Loucy (cell line): Measurements from ENCODE around the gene CDR2L.

Experiments used
- H2AFZ ChIP-seq: fragments of 200-600 bp; sonication (generic); 2 replicates; pipeline ENCODE4 v1.6.0; 2016; ENCODE audit warnings: antibody characterized with exemption, mild to moderate bottlenecking, low read length, moderate library complexity
- H3F3A ChIP-seq: fragments of 200-600 bp; 2 replicates; pipeline ENCODE4 v1.6.0; 2016; ENCODE audit warnings: antibody characterized with exemption, low read depth, mild to moderate bottlenecking
- H3K27me3 ChIP-seq: fragments of 200-600 bp; sonication (generic); 2 replicates; pipeline ENCODE4 v1.6.1; 2014; ENCODE audit warnings: low read length, mild to moderate bottlenecking; ENCODE audit not compliant: insufficient read depth, poor library complexity, severe bottlenecking
- H3K36me3 ChIP-seq: fragments of 200-600 bp; sonication (generic); 2 replicates; pipeline ENCODE4 v1.6.1; 2016; ENCODE audit warnings: low read length; ENCODE audit not compliant: insufficient read depth
- H3K4me1 ChIP-seq: fragments of 200-600 bp; sonication (generic); 2 replicates; pipeline ENCODE4 v1.5.1; 2014; ENCODE audit warnings: low read length, mild to moderate bottlenecking; ENCODE audit not compliant: insufficient read depth, poor library complexity, severe bottlenecking
- H3K4me2 ChIP-seq: fragments of 200-600 bp; sonication (generic); 2 replicates; pipeline ENCODE4 v1.6.0; 2014; ENCODE audit warnings: antibody characterized with exemption, low read length, low read depth, mild to moderate bottlenecking; ENCODE audit not compliant: poor library complexity, severe bottlenecking
- H3K4me3 ChIP-seq: fragments of 200-600 bp; sonication (generic); 2 replicates; pipeline ENCODE4 v1.5.1; 2014; ENCODE audit warnings: low read length, mild to moderate bottlenecking, mixed read lengths; ENCODE audit not compliant: poor library complexity, severe bottlenecking
- H3K79me2 ChIP-seq: fragments of 200-600 bp; sonication (generic); 2 replicates; pipeline ENCODE4 v1.6.1; 2014; ENCODE audit warnings: low read length; ENCODE audit not compliant: insufficient read depth
- H3K9ac ChIP-seq: fragments of 200-600 bp; sonication (generic); 2 replicates; pipeline ENCODE4 v1.6.0; 2014; ENCODE audit warnings: mild to moderate bottlenecking, low read depth, low read length, moderate library complexity; ENCODE audit not compliant: poor library complexity, severe bottlenecking
- H3K9me2 ChIP-seq: fragments of 200-600 bp; sonication (generic); replicated peaks from 2 replicates; pipeline ENCODE4 v1.6.1; 2016; ENCODE audit warnings: low read depth, low read length, mixed read lengths
- H3K9me3 ChIP-seq: fragments of 200-600 bp; sonication (generic); 2 replicates; pipeline ENCODE4 v1.6.1; 2014; ENCODE audit warnings: mild to moderate bottlenecking, antibody characterized with exemption, low read length, low read depth; ENCODE audit not compliant: insufficient read depth
- H4K20me1 ChIP-seq: fragments of 200-600 bp; sonication (generic); 2 replicates; pipeline ENCODE4 v1.6.0; 2014; ENCODE audit warnings: antibody characterized with exemption, low read length, mild to moderate bottlenecking; ENCODE audit not compliant: insufficient read depth, poor library complexity, severe bottlenecking
- EZH2phosphoT487 ChIP-seq: fragments of 200-600 bp; IDR thresholded peaks from 2 replicates; pipeline ENCODE4 v1.6.1; 2018; ENCODE audit warnings: antibody characterized with exemption, mild to moderate bottlenecking, moderate library complexity, borderline replicate concordance
- TF ChIP-seq, protein P1 (sequence below): fragments of 200-600 bp; sonication (generic); conservative IDR thresholded peaks from 2 replicates; pipeline ENCODE4 v1.5.1; 2014; ENCODE audit warnings: mild to moderate bottlenecking, antibody characterized with exemption, low read length

CDR2L gene

DNA sequence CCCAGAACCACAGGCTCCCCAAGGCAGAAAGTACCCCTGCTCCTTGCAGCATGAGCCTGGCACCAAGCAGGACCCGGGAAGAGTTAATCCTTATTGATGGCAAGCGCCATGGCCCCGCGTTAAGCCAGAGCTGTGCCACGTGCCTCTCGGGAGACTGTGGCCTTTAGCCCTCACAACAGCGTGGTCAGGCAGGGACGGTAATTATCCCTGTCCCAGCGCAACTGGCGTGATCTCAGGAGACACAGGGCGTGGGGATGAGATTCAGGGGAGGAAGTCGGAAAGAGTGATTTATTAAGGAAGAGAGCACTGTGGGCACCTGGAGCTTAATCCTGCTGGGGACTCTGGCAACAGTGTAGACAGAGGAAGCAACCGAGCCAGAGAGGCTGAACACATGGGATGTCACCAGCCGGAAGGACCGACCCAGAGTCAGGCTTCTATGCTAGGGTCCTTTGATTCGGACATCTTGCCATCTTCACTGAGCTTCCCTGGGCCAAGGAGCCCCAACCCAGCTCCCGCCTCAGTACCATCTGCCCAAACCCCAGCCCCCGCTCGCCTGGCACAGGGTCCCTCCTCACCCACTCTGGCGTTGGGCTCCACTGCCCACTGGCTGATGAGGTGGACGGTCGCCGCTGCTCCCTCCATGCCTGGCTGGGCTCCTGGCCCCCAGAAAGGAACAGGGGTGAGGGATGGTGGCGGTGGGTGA lies 34.9 kb upstream of the CDR2L start:
- Histone ChIP-seq H3K4me1 (no peaks in the 10 kb centered on the region), H3F3A (no peaks in the 10 kb centered on the region), H3K36me3 (no peaks in the 10 kb centered on the region), H3K4me2 (no peak overlapping the region), H4K20me1 (no peaks in the 10 kb centered on the region), H2AFZ (no peak overlapping the region), H3K9me3 (no peaks in the 10 kb centered on the region), H3K79me2 (no peaks in the 10 kb centered on the region), H3K9me2 (no peaks in the 10 kb centered on the region), H3K4me3 (no peak overlapping the region), H3K9ac (no peak overlapping the region), H3K27me3 (no peaks in the 10 kb centered on the region)
- no peak for TF ChIP-seq EZH2phosphoT487

DNA sequence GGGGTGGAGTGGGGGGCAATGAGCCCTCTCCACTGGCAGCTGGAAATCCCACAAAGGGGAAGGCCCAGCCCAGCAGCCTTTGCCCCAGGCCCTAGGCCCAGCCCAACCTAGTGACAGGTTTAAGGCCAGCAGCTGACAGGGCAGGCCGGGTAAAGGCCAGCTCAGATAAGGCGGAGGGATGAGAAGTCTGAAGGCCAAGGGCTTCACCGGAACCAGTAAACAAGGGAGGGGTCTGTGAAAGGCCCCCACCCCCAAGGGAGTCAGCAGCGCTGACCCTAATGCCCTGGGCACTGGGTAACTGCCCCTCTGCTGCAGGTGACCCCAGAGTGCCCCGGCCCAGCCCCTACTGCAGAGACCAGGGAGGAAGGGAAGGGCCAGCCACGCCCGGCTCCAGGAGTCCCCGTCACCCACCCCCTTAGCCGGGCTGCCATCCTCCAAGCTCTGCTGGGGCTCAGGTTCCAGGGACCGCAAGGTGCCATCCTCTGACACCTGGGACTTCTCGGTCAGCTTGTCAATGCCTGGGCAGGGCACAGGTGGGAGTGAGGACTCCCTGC lies 34.2 kb upstream of the CDR2L start:
- Histone ChIP-seq H3K4me2 (no peak overlapping the region), H3K4me3 (no peak overlapping the region)

DNA sequence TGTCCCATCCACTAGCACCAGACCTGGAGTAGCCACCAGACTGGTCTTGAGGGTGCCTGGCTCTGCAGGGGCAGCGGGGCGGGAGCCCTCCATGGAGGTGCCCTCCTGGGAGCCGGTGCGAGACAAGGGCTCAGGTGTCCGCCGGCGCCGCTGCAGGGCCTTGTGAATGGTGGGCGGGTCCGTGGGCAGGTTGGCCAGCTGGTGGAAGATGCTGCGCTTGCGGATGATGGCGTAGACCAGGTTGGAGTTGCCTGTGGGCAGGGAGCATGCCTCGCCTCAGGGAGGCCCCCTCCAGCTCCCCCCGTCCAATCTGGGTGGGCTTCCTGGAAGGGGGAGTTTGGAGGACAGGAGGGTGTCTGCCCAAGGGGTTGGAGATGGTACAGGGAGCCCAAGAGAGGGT lies 33.3 kb upstream of the CDR2L start:
- Histone ChIP-seq H3F3A (no peaks in the 10 kb centered on the region), H3K9me2 (no peaks in the 10 kb centered on the region), H4K20me1 (no peaks in the 10 kb centered on the region), H3K9ac (no peak overlapping the region), H2AFZ (no peak overlapping the region), H3K4me2 (no peak overlapping the region), H3K4me1 (no peaks in the 10 kb centered on the region), H3K9me3 (no peaks in the 10 kb centered on the region), H3K4me3 (no peak overlapping the region), H3K27me3 (no peaks in the 10 kb centered on the region), H3K79me2 (no peaks in the 10 kb centered on the region), H3K36me3 (no peaks in the 10 kb centered on the region)
- TF ChIP-seq, protein P1, sequence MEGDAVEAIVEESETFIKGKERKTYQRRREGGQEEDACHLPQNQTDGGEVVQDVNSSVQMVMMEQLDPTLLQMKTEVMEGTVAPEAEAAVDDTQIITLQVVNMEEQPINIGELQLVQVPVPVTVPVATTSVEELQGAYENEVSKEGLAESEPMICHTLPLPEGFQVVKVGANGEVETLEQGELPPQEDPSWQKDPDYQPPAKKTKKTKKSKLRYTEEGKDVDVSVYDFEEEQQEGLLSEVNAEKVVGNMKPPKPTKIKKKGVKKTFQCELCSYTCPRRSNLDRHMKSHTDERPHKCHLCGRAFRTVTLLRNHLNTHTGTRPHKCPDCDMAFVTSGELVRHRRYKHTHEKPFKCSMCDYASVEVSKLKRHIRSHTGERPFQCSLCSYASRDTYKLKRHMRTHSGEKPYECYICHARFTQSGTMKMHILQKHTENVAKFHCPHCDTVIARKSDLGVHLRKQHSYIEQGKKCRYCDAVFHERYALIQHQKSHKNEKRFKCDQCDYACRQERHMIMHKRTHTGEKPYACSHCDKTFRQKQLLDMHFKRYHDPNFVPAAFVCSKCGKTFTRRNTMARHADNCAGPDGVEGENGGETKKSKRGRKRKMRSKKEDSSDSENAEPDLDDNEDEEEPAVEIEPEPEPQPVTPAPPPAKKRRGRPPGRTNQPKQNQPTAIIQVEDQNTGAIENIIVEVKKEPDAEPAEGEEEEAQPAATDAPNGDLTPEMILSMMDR = no peak

More for the DNA sequence above, 34.2 kb upstream of the CDR2L start:
- no peaks in the 10 kb centered on the region for H3K36me3 ChIP-seq
- H3K79me2 ChIP-seq = no peaks in the 10 kb centered on the region
- H3K9ac ChIP-seq = no peak overlapping the region
- H3K27me3 ChIP-seq = no peaks in the 10 kb centered on the region
- H2AFZ ChIP-seq = no peak overlapping the region
- TF ChIP-seq EZH2phosphoT487 = no peak
- TF ChIP-seq, protein P1 = no peak
- H4K20me1 ChIP-seq = no peaks in the 10 kb centered on the region
- H3K4me1 ChIP-seq = no peaks in the 10 kb centered on the region
- H3F3A ChIP-seq = no peaks in the 10 kb centered on the region
- no peaks in the 10 kb centered on the region for H3K9me2 ChIP-seq
- no peaks in the 10 kb centered on the region for H3K9me3 ChIP-seq
